Fibroblast of mammary gland (primary cell): ENCODE data around the gene TP73.

Source experiments
- DNase-seq: peaks from one replicate; pipeline ENCODE4 v3.0.0-alpha.2; 2010; ENCODE audit warnings: low read depth
- H3K4me3 ChIP-seq: 2 replicates; pipeline ENCODE4 v1.5.1; 2011; ENCODE audit warnings: low read depth, mild to moderate bottlenecking, low read length, moderate library complexity; ENCODE audit not compliant: control insufficient read depth
- CTCF ChIP-seq: conservative IDR thresholded peaks from 2 replicates; pipeline ENCODE4 v1.5.1; 2011; ENCODE audit warnings: low read depth, low read length, inconsistent platforms; ENCODE audit not compliant: control insufficient read depth, insufficient read depth

Gene TP73

GRCh38 chr1:3712573-3713535 lies 60.5 kb downstream of the TP73 start:
- H3K4me3 ChIP-seq: no peak overlapping the region
- no peak for DNase-seq
- TF ChIP-seq CTCF: no peak

GRCh38 chr1:3713840-3714239 lies 61.5 kb downstream of the TP73 start:
- DNase-seq: no peak
- no peak overlapping the region for H3K4me3 ChIP-seq
- TF ChIP-seq CTCF: no peak

DNA sequence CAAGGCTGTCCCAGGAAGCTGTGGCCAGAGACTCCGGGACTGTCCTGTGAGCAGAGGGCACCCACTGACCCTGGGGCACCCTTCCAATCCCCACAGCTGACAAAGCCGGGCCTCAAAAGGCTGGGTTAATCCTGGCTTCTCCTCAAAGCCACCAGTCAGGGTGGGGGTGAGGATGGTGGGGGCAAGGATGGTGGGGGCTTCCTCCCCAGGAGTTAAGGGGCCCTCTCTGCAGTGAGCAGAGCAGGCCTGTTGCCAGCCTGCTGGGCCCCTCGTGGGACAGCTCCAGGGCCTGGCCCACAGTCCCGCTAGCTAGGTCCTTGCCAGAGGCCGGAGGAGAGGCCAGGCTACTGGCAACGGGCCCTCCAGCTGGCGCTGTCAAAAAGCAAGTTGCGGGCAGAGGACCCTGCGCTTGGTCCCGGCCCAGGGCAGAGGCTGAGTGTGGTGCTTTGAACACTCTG lies 62.0 kb downstream of the TP73 start:
- no peak for TF ChIP-seq CTCF
- no peak overlapping the region for H3K4me3 ChIP-seq
- DNase-seq: no peak

- no peak for TF ChIP-seq CTCF
- no peak for DNase-seq
- H3K4me3 ChIP-seq: no peak overlapping the region
Observed at GRCh38 chr1:3714814-3715213, 62.5 kb downstream of the TP73 start.

- H3K4me3 ChIP-seq: no peak overlapping the region
- DNase-seq: no peak
- TF ChIP-seq CTCF: no peak
Observed at GRCh38 chr1:3716351-3716750, 64.0 kb downstream of the TP73 start.

DNA sequence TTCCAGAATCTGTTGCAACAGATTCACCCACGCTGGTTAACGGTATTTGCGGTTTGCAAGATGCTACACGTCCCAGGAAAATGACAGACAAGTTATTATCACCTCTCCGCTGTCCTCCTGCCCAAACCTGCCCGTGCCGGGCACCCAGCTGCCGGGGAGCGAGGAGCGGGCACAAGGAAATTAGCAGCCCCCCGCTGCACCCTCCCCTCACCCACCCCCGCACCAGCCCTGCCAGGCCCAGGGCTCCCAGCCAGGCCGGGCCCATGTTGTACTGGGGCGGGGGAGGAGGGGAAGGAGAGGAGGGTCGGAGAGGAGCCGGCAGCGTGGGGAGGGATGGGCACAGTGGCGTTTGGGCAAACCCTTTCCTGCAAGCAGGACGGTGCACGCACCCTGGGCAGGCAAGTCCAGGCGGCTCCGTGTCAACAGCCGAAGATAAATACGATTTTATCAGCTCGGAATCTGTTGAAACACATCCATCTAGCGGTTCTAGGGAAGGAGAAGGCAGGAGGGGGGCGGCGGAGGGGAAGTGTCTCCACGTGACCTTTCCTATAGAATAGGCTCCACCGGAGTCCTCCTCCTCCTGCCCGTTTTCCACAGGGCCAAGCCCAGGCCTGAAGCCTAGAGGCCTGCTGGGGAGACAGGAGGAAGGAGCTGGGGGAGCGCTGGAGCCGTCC lies 64.9 kb downstream of the TP73 start:
- no peak for DNase-seq
- H3K4me3 ChIP-seq: no peak overlapping the region
- TF ChIP-seq CTCF: no peak
